ENCODE results near the gene DLEC1.

DLEC1 gene

GRCh38 chr3:38027466-38028465 lies 11.2 kb upstream of the DLEC1 start:
- no peaks in the 10 kb centered on the region for H3K9me3 ChIP-seq
- no peak overlapping the region for H3K4me3 ChIP-seq (ENCODE audit: low read depth, low read length)
- TF ChIP-seq, protein P1, sequence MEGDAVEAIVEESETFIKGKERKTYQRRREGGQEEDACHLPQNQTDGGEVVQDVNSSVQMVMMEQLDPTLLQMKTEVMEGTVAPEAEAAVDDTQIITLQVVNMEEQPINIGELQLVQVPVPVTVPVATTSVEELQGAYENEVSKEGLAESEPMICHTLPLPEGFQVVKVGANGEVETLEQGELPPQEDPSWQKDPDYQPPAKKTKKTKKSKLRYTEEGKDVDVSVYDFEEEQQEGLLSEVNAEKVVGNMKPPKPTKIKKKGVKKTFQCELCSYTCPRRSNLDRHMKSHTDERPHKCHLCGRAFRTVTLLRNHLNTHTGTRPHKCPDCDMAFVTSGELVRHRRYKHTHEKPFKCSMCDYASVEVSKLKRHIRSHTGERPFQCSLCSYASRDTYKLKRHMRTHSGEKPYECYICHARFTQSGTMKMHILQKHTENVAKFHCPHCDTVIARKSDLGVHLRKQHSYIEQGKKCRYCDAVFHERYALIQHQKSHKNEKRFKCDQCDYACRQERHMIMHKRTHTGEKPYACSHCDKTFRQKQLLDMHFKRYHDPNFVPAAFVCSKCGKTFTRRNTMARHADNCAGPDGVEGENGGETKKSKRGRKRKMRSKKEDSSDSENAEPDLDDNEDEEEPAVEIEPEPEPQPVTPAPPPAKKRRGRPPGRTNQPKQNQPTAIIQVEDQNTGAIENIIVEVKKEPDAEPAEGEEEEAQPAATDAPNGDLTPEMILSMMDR (IDR thresholded peaks at IDR 0.05; ENCODE audit: low read depth, low read length), result no peak
- no peaks in the 10 kb centered on the region for H3K36me3 ChIP-seq
- DNase-seq, result no peak
- H3K27me3 ChIP-seq, result no peaks in the 10 kb centered on the region
- H3K4me1 ChIP-seq, result no peaks in the 10 kb centered on the region

GRCh38 chr3:38028621-38029361 lies 10.2 kb upstream of the DLEC1 start:
- H3K9me3 ChIP-seq, result no peaks in the 10 kb centered on the region
- H3K4me3 ChIP-seq (ENCODE audit: low read depth, low read length), result no peak overlapping the region
- no peaks in the 10 kb centered on the region for H3K36me3 ChIP-seq
- H3K4me1 ChIP-seq, result no peaks in the 10 kb centered on the region
- TF ChIP-seq, protein P1 (IDR thresholded peaks at IDR 0.05; ENCODE audit: low read depth, low read length), result no peak
- H3K27me3 ChIP-seq, result no peaks in the 10 kb centered on the region
- no peak for DNase-seq

- no peaks in the 10 kb centered on the region for H3K27me3 ChIP-seq
Observed at GRCh38 chr3:38029400-38030125, 9.4 kb upstream of the DLEC1 start, which contains the start of gene PLCD1. TSS of gene PLCD1 (minus strand) at chr3:38029642. CDS start at chr3:38029539, 103 bp downstream.

DNA sequence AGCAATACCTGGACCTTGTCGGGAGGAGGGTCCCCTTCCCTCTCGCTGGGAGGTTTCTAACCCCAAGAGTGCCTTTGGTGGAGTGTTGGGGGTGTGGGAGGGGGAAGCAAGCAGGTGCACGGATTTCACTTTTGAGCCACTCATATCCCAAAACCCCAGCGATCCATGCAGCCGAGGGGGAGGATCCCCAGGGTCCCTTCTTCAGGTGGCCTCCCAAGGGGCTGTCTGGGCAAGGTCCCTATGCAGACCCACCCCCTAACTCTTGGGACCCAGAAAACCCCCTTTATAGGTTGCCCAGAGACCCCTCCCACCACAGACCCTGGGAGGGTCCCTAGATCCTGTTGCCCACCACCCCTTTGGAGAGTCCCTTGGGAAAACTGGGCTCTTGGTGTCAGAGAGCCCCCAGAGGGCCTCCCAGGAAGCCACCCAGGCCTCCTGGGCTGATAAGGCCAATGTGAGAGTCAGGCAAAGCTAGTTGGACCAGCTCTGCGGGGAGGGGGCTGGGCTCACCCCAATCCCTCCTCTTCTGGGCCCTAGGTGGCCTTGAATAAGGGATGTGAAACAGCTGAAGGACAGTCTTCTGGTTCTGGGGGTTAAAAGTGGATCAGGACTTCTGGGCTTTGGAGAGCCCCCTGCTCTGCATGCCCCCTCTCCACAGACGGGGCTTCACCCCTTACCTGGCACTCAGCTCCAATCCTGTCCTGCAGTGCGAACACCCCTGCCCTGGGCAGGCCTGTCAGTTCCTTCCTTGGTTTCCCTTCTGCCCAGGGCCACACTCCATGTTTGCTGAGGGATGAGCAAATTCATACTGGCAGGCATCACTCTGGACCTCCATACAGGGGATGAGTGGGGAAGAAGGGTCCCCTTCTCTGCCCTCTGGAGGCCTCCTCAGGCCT lies 8.6 kb upstream of the DLEC1 start:
- H3K4me3 ChIP-seq (ENCODE audit: low read depth, low read length), result no peak overlapping the region
- TF ChIP-seq, protein P1 (IDR thresholded peaks at IDR 0.05; ENCODE audit: low read depth, low read length), result no peak
- no peak for DNase-seq
- no peaks in the 10 kb centered on the region for H3K4me1 ChIP-seq
- H3K36me3 ChIP-seq, result no peaks in the 10 kb centered on the region
- no peaks in the 10 kb centered on the region for H3K9me3 ChIP-seq
- no peaks in the 10 kb centered on the region for H3K27me3 ChIP-seq

More at GRCh38 chr3:38029400-38030125, 9.4 kb upstream of the DLEC1 start, which contains the start of gene PLCD1:
- TF ChIP-seq, protein P1 (IDR thresholded peaks at IDR 0.05; ENCODE audit: low read depth, low read length), result no peak
- no peaks in the 10 kb centered on the region for H3K4me1 ChIP-seq
- no peak for DNase-seq
- no peak within 1 kb of the TSS for H3K4me3 ChIP-seq (ENCODE audit: low read depth, low read length)
- no peaks in the 10 kb centered on the region for H3K36me3 ChIP-seq
- no peaks in the 10 kb centered on the region for H3K9me3 ChIP-seq
